HL-60/S4 treated with retinoic acid at 250 ng/mL for 4 days and 3 days (cell line): ENCODE data around the gene ZMIZ1.

ENCODE experiments used
- in situ Hi-C: fragments of 300-500 bp; cut with MboI; formaldehyde crosslinking; loops from 2 replicates; pipeline ENCODE4 v1.7.0; 2022; ENCODE audit warnings: low sequenced_read_pairs

The ZMIZ1 gene

GRCh38 chr10:79250259-79250658, 181.5 kb downstream of the ZMIZ1 start:
- in situ Hi-C loops = no loop called here

GRCh38 chr10:79252450-79252849, 183.7 kb downstream of the ZMIZ1 start:
- in situ Hi-C loops = no loop called here

- in situ Hi-C loops = no loop called here
These were observed 184.2 kb downstream of the ZMIZ1 start for GRCh38 chr10:79252971-79253370.

GRCh38 chr10:79253704-79254103, 184.9 kb downstream of the ZMIZ1 start:
- in situ Hi-C loops = no loop called here

GRCh38 chr10:79254333-79255006, 185.7 kb downstream of the ZMIZ1 start:
- in situ Hi-C loops = no loop called here

GRCh38 chr10:79255007-79255507, 186.3 kb downstream of the ZMIZ1 start:
- in situ Hi-C loops = no loop called here

- in situ Hi-C loops = no loop called here
These were observed 187.6 kb downstream of the ZMIZ1 start for GRCh38 chr10:79256264-79256806.

- in situ Hi-C loops = no loop called here
These were observed 190.1 kb downstream of the ZMIZ1 start for GRCh38 chr10:79258894-79259293.

GRCh38 chr10:79259834-79260233, 191.1 kb downstream of the ZMIZ1 start:
- in situ Hi-C loops = no loop called here

GRCh38 chr10:79260811-79261740, 192.3 kb downstream of the ZMIZ1 start:
- in situ Hi-C loops = no loop called here

- in situ Hi-C loops = no loop called here
These were observed 193.4 kb downstream of the ZMIZ1 start for GRCh38 chr10:79262131-79262530.

- in situ Hi-C loops = no loop called here
These were observed 194.4 kb downstream of the ZMIZ1 start for GRCh38 chr10:79262959-79263746.

- in situ Hi-C loops = no loop called here
These were observed 195.2 kb downstream of the ZMIZ1 start for GRCh38 chr10:79263939-79264338.

GRCh38 chr10:79264942-79265341, 196.2 kb downstream of the ZMIZ1 start:
- in situ Hi-C loops = no loop called here

- in situ Hi-C loops = no loop called here
These were observed 197.3 kb downstream of the ZMIZ1 start for GRCh38 chr10:79266084-79266483.

GRCh38 chr10:79266543-79267312, 198.0 kb downstream of the ZMIZ1 start:
- in situ Hi-C loops = no loop called here

GRCh38 chr10:79267499-79267898, 198.7 kb downstream of the ZMIZ1 start:
- in situ Hi-C loops = no loop called here

- in situ Hi-C loops = no loop called here
These were observed 199.4 kb downstream of the ZMIZ1 start for GRCh38 chr10:79268161-79268601.

GRCh38 chr10:79268742-79269141, 200.0 kb downstream of the ZMIZ1 start:
- in situ Hi-C loops = no loop called here

GRCh38 chr10:79269443-79269842, 200.7 kb downstream of the ZMIZ1 start:
- in situ Hi-C loops = no loop called here
